ENCODE measurements around the gene HAUS5. TPM values are rescaled to one million over a fixed set of nuclear protein-coding genes. Genes with fewer than 3 reads are reported as not detected.
A peak's percentile ranks its signal among the peaks of the same experiment; 100 is the strongest.

Gene HAUS5
- total and polyA plus RNA-seq, 2 of the 8 experiments (the other 6 are each of a cell fraction or from before 2014, with no cell fraction given), result 13.8 to 25.7 TPM

GRCh38 chr19:35644206-35644986, 31.9 kb downstream of the HAUS5 start (continued):
- TF ChIP-seq HDAC2 (IDR thresholded peaks at IDR 0.05; ENCODE audit: borderline replicate concordance in 1 of 2, low read depth in 2 of 2, low read length in 2 of 2) (peak in 1 of 2 experiments; percentile 62; a peak in 1 of 4 replicates), SIN3A (conservative IDR thresholded peaks at IDR 0.05 in 1 of 2, IDR thresholded peaks at IDR 0.05 in 1 of 2; ENCODE audit: low read depth in 1 of 2, low read length in 2 of 2) (peak in 1 of 2 experiments; percentile 68; a peak in 2 of 4 replicates), SP4 (IDR thresholded peaks at IDR 0.05; ENCODE audit: low read length) (no peak)
